ENCODE results near the gene WSCD2.

GRCh38 chr12:108198043-108198442 lies 69.0 kb downstream of the WSCD2 start:
- TF ChIP-seq MAX (IDR thresholded peaks at IDR 0.05; ENCODE audit: insufficient read depth, insufficient read length) = no peak
- no peak for TF ChIP-seq CTCF (IDR thresholded peaks at IDR 0.05; ENCODE audit: extremely low read depth in 1 of 2, insufficient read depth in 1 of 2, low read depth in 1 of 2, low read length in 2 of 2)
